Panc1 (cell line): Measurements from ENCODE around the gene LIN28B. TPM values are rescaled to one million over a fixed set of nuclear protein-coding genes. Genes with fewer than 3 reads are reported as not detected.

Source experiments
- ATAC-seq: fragments of 200-7000 bp; cut with Tn5 transposase; 2 replicates; pipeline ENCODE4 v1.9.1; 2020; ENCODE audit warnings: mild to moderate bottlenecking, moderate library complexity
- BruUV-seq: library from RNA; stranded (reverse); fragments of 400-500 nt; replicated peaks from 2 replicates; lab custom pipeline; 2021; lab: Mats Ljungman, UMichigan
- CTCF ChIA-PET: fragments of 300-600 bp; sonication (Branson Sonifier 250); formaldehyde crosslinking; loops from one replicate; lab custom pipeline; 2022; ENCODE audit warnings: antibody characterized with exemption; lab: Charles Lee
- POLR2A ChIA-PET: fragments of 300-600 bp; sonication (Branson Sonifier 250); formaldehyde crosslinking; loops from one replicate; lab custom pipeline; 2022; ENCODE audit warnings: antibody characterized with exemption; lab: Charles Lee
- DNase-seq: peaks from one replicate; pipeline ENCODE4 v3.0.0-alpha.2; 2010; ENCODE audit warnings: low read depth, low spot score
- H3K27ac ChIP-seq: 2 replicates; pipeline ENCODE4 v1.5.1; 2011; ENCODE audit warnings: mild to moderate bottlenecking, low read length, inconsistent platforms
- H3K27me3 ChIP-seq: fragments of 200-500 bp; sonication (Bioruptor generic); 2 replicates; pipeline ENCODE4 v1.6.0; 2014; ENCODE audit warnings: low read length, inconsistent platforms; ENCODE audit not compliant: control insufficient read depth, insufficient read depth
- H3K36me3 ChIP-seq: fragments of 200-500 bp; sonication (Bioruptor generic); 2 replicates; pipeline ENCODE4 v1.5.1; 2014; ENCODE audit warnings: inconsistent platforms, mild to moderate bottlenecking, low read length, moderate library complexity; ENCODE audit not compliant: control insufficient read depth, insufficient read depth
- H3K4me1 ChIP-seq: 2 replicates; pipeline ENCODE4 v1.5.1; 2011; ENCODE audit warnings: inconsistent platforms, mild to moderate bottlenecking, low read length, moderate library complexity; ENCODE audit not compliant: control insufficient read depth, insufficient read depth
- H3K4me3 ChIP-seq, 2 experiments: 2 replicates each; pipeline ENCODE4 v1.5.1; 2011 to 2012; ENCODE audit warnings: low read depth in 2 of 2, low read length in 2 of 2, mild to moderate bottlenecking in 2 of 2, inconsistent platforms in 1 of 2, moderate library complexity in 1 of 2
- H3K9me3 ChIP-seq: fragments of 200-500 bp; sonication (Bioruptor generic); 2 replicates; pipeline ENCODE4 v1.5.1; 2014; ENCODE audit warnings: low read depth, mild to moderate bottlenecking, inconsistent platforms, low read length, moderate library complexity; ENCODE audit not compliant: control insufficient read depth, insufficient read depth
- POLR2AphosphoS5 ChIP-seq: IDR thresholded peaks from 2 replicates; pipeline ENCODE4 v1.6.1; 2012; ENCODE audit warnings: mild to moderate bottlenecking, low read depth, low read length, moderate library complexity
- REST ChIP-seq, 2 experiments: IDR thresholded peaks; 2 replicates each; pipeline ENCODE4 v1.6.1; 2011 to 2012; ENCODE audit warnings: low read depth in 2 of 2, control low read depth in 1 of 2, low read length in 1 of 2, mild to moderate bottlenecking in 1 of 2, moderate library complexity in 1 of 2; ENCODE audit not compliant: insufficient read depth in 1 of 2
- SIN3A ChIP-seq: IDR thresholded peaks from 2 replicates; pipeline ENCODE4 v1.6.1; 2012; ENCODE audit warnings: low read depth, mild to moderate bottlenecking, low read length, moderate library complexity, borderline replicate concordance; ENCODE audit not compliant: insufficient read depth
- TCF7L2 ChIP-seq: IDR thresholded peaks from 2 replicates; pipeline ENCODE4 v1.6.1; 2011; ENCODE audit warnings: mild to moderate bottlenecking, low read depth, low read length, inconsistent platforms
- in situ Hi-C: cut with HindIII; loops from 2 replicates; pipeline ENCODE4 v1.10.0; 2016; ENCODE audit warnings: low sequenced_read_pairs, low pct_unique_long_range_greater_than_20kb
- intact Hi-C: fragments of 100-400 bp; cut with micrococcal nuclease; formaldehyde crosslinking; loops from one replicate; pipeline ENCODE4 v1.10.0; 2022; ENCODE audit not compliant: unreplicated experiment
- total RNA-seq: library from RNA; stranded (reverse); gene quantifications from one replicate; pipeline ENCODE4 v1.2.1, GENCODE V29; 2021; ENCODE audit not compliant: unreplicated experiment
- TF ChIP-seq, protein P1 (sequence below): fragments of 450-650 bp; IDR thresholded peaks from 2 replicates; pipeline ENCODE4 v1.5.1; 2017; ENCODE audit warnings: mild to moderate bottlenecking

The LIN28B gene
- total RNA-seq, 1 experiment from 2014 or later = 5.8 TPM

DNA sequence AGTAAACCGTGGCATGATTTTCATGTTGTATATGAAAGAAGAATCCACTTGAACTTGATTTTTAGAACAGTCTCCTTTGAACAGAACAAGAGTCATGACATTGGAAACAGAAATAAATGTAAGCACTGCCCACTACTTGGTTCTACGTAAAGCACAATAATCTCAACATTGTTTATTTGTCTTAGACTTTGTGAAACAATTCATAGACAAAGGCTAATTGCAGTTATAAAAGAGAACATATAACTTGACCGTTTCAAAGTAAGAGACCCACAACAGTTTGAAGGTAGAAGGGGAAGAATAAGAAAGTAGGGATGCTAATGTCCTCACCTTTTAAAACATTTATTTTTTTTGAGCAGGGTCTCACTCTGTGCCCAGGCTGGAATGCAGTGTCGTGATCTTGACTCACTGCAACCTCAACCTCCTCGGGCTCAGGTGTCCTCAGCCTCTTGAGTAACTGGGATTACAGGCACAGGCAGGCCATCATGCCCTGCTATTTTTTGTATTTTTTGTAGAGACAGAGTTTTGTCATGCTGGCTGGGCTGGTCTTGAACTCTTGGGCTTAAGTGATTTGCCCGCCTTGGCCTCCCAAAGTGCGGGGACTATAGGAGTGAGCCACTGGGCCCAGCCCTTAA, 151.8 kb downstream of the LIN28B start:
- no peak for DNase-seq
- no peak overlapping the region for H3K4me3 ChIP-seq
- no peak overlapping the region for H3K27ac ChIP-seq
- H3K36me3 ChIP-seq = peaks cover 3% of the 10 kb centered on the region; the same call in 1 of the 2 replicates
- in situ Hi-C loops (no loop called here), intact Hi-C loops (no loop called here)
- BruUV-seq = no TSS peak
- no peaks in the 10 kb centered on the region for H3K27me3 ChIP-seq
- no peak for ATAC-seq
- CTCF ChIA-PET = no interaction called here
- no peaks in the 10 kb centered on the region for H3K9me3 ChIP-seq
- H3K4me1 ChIP-seq = no peaks in the 10 kb centered on the region
- POLR2A ChIA-PET = no interaction called here
- TF ChIP-seq, protein P1, sequence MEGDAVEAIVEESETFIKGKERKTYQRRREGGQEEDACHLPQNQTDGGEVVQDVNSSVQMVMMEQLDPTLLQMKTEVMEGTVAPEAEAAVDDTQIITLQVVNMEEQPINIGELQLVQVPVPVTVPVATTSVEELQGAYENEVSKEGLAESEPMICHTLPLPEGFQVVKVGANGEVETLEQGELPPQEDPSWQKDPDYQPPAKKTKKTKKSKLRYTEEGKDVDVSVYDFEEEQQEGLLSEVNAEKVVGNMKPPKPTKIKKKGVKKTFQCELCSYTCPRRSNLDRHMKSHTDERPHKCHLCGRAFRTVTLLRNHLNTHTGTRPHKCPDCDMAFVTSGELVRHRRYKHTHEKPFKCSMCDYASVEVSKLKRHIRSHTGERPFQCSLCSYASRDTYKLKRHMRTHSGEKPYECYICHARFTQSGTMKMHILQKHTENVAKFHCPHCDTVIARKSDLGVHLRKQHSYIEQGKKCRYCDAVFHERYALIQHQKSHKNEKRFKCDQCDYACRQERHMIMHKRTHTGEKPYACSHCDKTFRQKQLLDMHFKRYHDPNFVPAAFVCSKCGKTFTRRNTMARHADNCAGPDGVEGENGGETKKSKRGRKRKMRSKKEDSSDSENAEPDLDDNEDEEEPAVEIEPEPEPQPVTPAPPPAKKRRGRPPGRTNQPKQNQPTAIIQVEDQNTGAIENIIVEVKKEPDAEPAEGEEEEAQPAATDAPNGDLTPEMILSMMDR = no peak
- TF ChIP-seq REST (IDR thresholded peaks at IDR 0.05; ENCODE audit: insufficient read depth in 1 of 2, low read depth in 2 of 2, low read length in 1 of 2) (no peak), SIN3A (no peak), POLR2AphosphoS5 (no peak), TCF7L2 (no peak)

DNA sequence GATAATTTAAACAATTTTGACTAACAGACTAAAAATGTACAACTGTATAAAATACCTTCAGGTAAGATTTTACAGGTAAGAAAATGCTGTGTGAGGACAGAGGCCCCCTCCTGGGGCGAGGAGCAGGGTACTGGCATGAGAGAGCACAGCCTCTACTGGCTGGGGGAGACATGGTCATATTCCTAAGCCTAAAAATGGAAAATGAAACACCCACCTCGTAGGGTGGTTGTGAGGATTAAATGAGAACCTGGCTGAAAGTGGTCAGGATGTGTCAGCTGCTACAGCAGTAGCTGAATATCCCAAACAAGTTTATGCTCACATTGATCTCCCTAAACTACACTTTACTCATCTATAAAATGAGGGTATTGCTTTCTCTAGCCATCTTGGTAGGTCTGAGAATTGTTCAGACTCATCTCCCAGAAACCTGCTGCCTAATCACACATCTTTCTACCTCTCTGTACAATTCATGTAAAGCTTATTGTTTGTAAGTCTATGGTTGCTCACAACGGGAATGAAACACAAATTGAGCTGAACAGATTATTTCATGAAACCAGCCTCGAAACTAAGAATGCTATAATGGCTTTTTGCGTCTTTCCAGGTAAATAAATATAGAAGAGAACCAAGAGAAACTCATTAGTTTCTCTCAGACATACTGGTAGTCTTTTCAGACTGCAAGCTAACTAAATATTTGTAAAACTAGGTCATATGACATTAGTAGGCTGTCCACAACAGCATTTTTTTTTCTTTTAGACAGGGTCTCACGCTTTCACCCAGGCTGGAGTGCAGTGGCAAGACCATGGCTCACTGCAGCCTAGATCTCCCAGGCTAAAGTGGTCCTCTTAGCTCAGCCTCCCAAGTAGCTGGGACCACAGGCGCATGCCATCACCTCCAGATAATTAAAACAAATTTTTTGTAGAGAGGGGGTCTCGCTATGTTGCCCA, 153.3 kb downstream of the LIN28B start:
- BruUV-seq = no TSS peak
- peaks cover 3% of the 10 kb centered on the region; the same call in 1 of the 2 replicates for H3K36me3 ChIP-seq
- no peak overlapping the region for H3K4me3 ChIP-seq
- TF ChIP-seq POLR2AphosphoS5 = no peak
- no peak for TF ChIP-seq REST (IDR thresholded peaks at IDR 0.05; ENCODE audit: insufficient read depth in 1 of 2, low read depth in 2 of 2, low read length in 1 of 2)
- no peak for TF ChIP-seq SIN3A
- TF ChIP-seq, protein P1 = no peak
- no peak for TF ChIP-seq TCF7L2
- ATAC-seq = no peak
- CTCF ChIA-PET = interaction anchor here (0.7 to 0.9 kb wide), 2 partner anchors 208 to 293 kb away, joined by 3 read pairs; partner anchors contain the start of gene PREP
- POLR2A ChIA-PET = no interaction called here
- H3K9me3 ChIP-seq = no peaks in the 10 kb centered on the region
- no peak overlapping the region for H3K27ac ChIP-seq
- no peaks in the 10 kb centered on the region for H3K4me1 ChIP-seq
- no peaks in the 10 kb centered on the region for H3K27me3 ChIP-seq
- in situ Hi-C loops = no loop called here
- intact Hi-C loops = no loop called here
- DNase-seq = no peak
